Gastrocnemius medialis (tissue), 4 donors: ENCODE data around the gene MAGEB17.

Experiments used
- CTCF ChIP-seq, 5 experiments: fragments of 450-650 bp in 3 of 5; fragments of 200-600 bp in 2 of 5; sonication (generic) in 2 of 5; IDR thresholded peaks in 4 of 5; conservative IDR thresholded peaks in 1 of 5; 1 replicate in 4 of 5; 2 replicates in 1 of 5; pipeline ENCODE4 v1.5.1; 2016 to 2019; ENCODE audit warnings: antibody characterized with exemption in 5 of 5, mild to moderate bottlenecking in 3 of 5, moderate library complexity in 3 of 5
- POLR2A ChIP-seq, 2 donors: fragments of 450-650 bp; IDR thresholded peaks; one replicate each; pipeline ENCODE4 v1.6.1; 2017; ENCODE audit warnings: antibody characterized with exemption in 2 of 2, mild to moderate bottlenecking in 2 of 2, moderate library complexity in 2 of 2

GRCh38 chrX:16123222-16123786, 44.0 kb upstream of the MAGEB17 start, which contains the start of gene GRPR:
- TF ChIP-seq POLR2A (IDR thresholded peaks at IDR 0.05) (no peak), CTCF (IDR thresholded peaks at IDR 0.05 in 4 of 5, conservative IDR thresholded peaks at IDR 0.05 in 1 of 5) (peak; percentile 15 to 70 (median 51))
